Measurements from ENCODE around the gene MKLN1. TPM values are rescaled to one million over a fixed set of nuclear protein-coding genes. Genes with fewer than 3 reads are reported as not detected.

Gene MKLN1
- total and polyA plus RNA-seq, 4 donors = 7.1 to 48.4 (median 25.5) TPM

- Histone ChIP-seq H3K36me3 (ENCODE audit: control insufficient read depth in 4 of 4, insufficient read depth in 3 of 4, low read depth in 1 of 4, low read length in 3 of 4) (no peaks in the 10 kb centered on the region), H3K9me3 (ENCODE audit: control insufficient read depth in 4 of 4, low read length in 3 of 4) (no peaks in the 10 kb centered on the region), H3K27me3 (ENCODE audit: control insufficient read depth in 4 of 4, insufficient read depth in 4 of 4, low read length in 3 of 4) (no peaks in the 10 kb centered on the region), H3K4me3 (ENCODE audit: low read depth in 1 of 3, low read length in 3 of 3) (no peak overlapping the region), H3K9ac (ENCODE audit: low read depth in 1 of 2, low read length in 2 of 2) (no peak overlapping the region), H3K4me1 (ENCODE audit: control insufficient read depth in 4 of 4, insufficient read depth in 4 of 4, low read length in 3 of 4) (peaks cover 7 to 27% (median 18%) of the 10 kb centered on the region in 4 donors), H3K27ac (ENCODE audit: low read depth in 1 of 2, low read length in 2 of 2) (no peak overlapping the region)
- 91% methylated on average over 30 of the region's 30 CpGs for WGBS
- TF ChIP-seq ATF3 (IDR thresholded peaks at IDR 0.05) (no peak), NR2F2 (IDR thresholded peaks at IDR 0.05) (no peak), EGR1 (IDR thresholded peaks at IDR 0.05; ENCODE audit: low read depth in 2 of 2) (no peak), RXRA (IDR thresholded peaks at IDR 0.05) (no peak), RAD21 (IDR thresholded peaks at IDR 0.05) (no peak), JUND (IDR thresholded peaks at IDR 0.05) (no peak), GABPA (IDR thresholded peaks at IDR 0.05 in 1 of 2, conservative IDR thresholded peaks at IDR 0.05 in 1 of 2) (no peak), FOXA2 (IDR thresholded peaks at IDR 0.05) (no peak), HNF4A (conservative IDR thresholded peaks at IDR 0.05) (no peak)
- DNase-seq (ENCODE audit: low spot score) = no peak
Observed at GRCh38 chr7:131505636-131506557, 178.2 kb downstream of the MKLN1 start.

GRCh38 chr7:131506597-131506996 is 178.9 kb downstream of the MKLN1 start:
- no peak for DNase-seq (ENCODE audit: low spot score)
- Histone ChIP-seq H3K4me3 (ENCODE audit: low read depth in 1 of 3, low read length in 3 of 3) (no peak overlapping the region), H3K27me3 (ENCODE audit: control insufficient read depth in 4 of 4, insufficient read depth in 4 of 4, low read length in 3 of 4) (no peaks in the 10 kb centered on the region), H3K9ac (ENCODE audit: low read depth in 1 of 2, low read length in 2 of 2) (no peak overlapping the region), H3K9me3 (ENCODE audit: control insufficient read depth in 4 of 4, low read length in 3 of 4) (no peaks in the 10 kb centered on the region), H3K27ac (ENCODE audit: low read depth in 1 of 2, low read length in 2 of 2) (no peak overlapping the region), H3K36me3 (ENCODE audit: control insufficient read depth in 4 of 4, insufficient read depth in 3 of 4, low read depth in 1 of 4, low read length in 3 of 4) (no peaks in the 10 kb centered on the region), H3K4me1 (ENCODE audit: control insufficient read depth in 4 of 4, insufficient read depth in 4 of 4, low read length in 3 of 4) (peaks cover 7 to 27% (median 18%) of the 10 kb centered on the region in 4 donors)
- no peak for TF ChIP-seq NR2F2 (IDR thresholded peaks at IDR 0.05)
- no peak for TF ChIP-seq ATF3 (IDR thresholded peaks at IDR 0.05)
- no peak for TF ChIP-seq EGR1 (IDR thresholded peaks at IDR 0.05; ENCODE audit: low read depth in 2 of 2)
- TF ChIP-seq, protein P1, sequence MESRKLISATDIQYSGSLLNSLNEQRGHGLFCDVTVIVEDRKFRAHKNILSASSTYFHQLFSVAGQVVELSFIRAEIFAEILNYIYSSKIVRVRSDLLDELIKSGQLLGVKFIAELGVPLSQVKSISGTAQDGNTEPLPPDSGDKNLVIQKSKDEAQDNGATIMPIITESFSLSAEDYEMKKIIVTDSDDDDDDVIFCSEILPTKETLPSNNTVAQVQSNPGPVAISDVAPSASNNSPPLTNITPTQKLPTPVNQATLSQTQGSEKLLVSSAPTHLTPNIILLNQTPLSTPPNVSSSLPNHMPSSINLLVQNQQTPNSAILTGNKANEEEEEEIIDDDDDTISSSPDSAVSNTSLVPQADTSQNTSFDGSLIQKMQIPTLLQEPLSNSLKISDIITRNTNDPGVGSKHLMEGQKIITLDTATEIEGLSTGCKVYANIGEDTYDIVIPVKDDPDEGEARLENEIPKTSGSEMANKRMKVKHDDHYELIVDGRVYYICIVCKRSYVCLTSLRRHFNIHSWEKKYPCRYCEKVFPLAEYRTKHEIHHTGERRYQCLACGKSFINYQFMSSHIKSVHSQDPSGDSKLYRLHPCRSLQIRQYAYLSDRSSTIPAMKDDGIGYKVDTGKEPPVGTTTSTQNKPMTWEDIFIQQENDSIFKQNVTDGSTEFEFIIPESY (IDR thresholded peaks at IDR 0.05) = no peak
- TF ChIP-seq RAD21 (IDR thresholded peaks at IDR 0.05) = no peak
- TF ChIP-seq SP1 (IDR thresholded peaks at IDR 0.05) = no peak
- no peak for TF ChIP-seq HNF4G (IDR thresholded peaks at IDR 0.05)
- no peak for TF ChIP-seq REST (IDR thresholded peaks at IDR 0.05)
- no peak for TF ChIP-seq FOXA1 (IDR thresholded peaks at IDR 0.05)
- no peak for TF ChIP-seq TAF1 (conservative IDR thresholded peaks at IDR 0.05)
- 77% methylated on average over 18 of the region's 18 CpGs for WGBS
